Measurements from ENCODE around the gene UQCC2.

UQCC2 gene

DNA sequence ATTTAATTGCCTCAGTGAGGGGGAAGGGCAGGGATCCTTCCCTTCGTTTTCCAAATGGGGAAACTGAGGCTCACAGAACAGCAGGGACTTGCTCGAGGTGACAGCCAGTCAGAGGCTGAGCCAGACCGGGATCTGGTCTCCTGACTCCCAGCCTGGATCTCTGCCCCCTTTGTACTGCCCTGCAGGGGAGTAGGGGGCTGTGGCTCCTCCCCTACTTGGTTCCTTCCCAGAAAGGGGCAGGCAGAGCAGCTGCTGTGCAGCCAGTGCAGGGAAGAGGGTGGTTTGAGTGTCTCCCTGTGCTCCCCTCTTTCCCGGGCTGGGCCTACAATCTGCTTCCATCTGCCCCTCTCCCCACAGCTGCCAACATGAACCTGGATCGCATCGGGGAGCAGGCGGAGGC is 37.6 kb downstream of the UQCC2 start:
- Histone ChIP-seq H4K20me1 (ENCODE audit: insufficient read depth, low read length) (no peaks in the 10 kb centered on the region), H2AFZ (ENCODE audit: low read length) (no peak overlapping the region), H3K4me2 (ENCODE audit: low read length) (no peak overlapping the region), H3K27me3 (ENCODE audit: insufficient read depth, low read length) (no peaks in the 10 kb centered on the region), H3K9me3 (ENCODE audit: low read length) (no peaks in the 10 kb centered on the region), H3F3A (ENCODE audit: insufficient read depth, low read length) (no peaks in the 10 kb centered on the region), H3K9ac (ENCODE audit: low read length) (no peak overlapping the region), H3K27ac (ENCODE audit: low read depth, low read length, poor library complexity, severe bottlenecking) (no peak overlapping the region), H3K36me3 (ENCODE audit: insufficient read depth, low read length) (peaks cover 95% of the 10 kb centered on the region), H3K79me2 (ENCODE audit: insufficient read depth, low read length) (no peaks in the 10 kb centered on the region), H3K4me1 (ENCODE audit: insufficient read depth, low read length, severe bottlenecking) (no peaks in the 10 kb centered on the region), H3K4me3 (ENCODE audit: low read depth, low read length, poor library complexity, severe bottlenecking) (no peak overlapping the region), H3K9me2 (ENCODE audit: low read depth, low read length) (no peaks in the 10 kb centered on the region)
- TF ChIP-seq EZH2 (IDR thresholded peaks at IDR 0.05; ENCODE audit: borderline replicate concordance, low read length): no peak
- TF ChIP-seq CTCF (IDR thresholded peaks at IDR 0.05; ENCODE audit: low read length): no peak

DNA sequence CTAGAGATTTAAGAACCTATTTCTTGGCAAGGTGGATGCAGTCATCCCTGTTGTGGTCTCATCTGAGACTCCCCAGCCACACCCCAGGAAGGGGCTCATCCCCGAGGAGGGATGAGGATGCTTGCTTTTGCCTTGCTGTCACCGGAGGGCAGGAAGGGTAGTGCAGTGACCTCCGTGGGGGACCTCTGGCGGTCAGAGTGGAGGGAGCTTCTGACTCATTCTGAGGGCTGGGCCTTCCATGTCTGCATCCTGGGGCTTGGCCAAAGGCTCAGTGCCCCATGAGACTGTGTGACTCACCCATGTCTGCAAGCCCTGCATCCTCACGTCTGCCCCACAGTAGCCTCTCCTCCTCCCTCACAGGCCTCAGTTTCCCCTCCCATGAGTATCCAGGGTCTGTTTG is 38.7 kb downstream of the UQCC2 start:
- no peak overlapping the region for H3K27ac ChIP-seq (ENCODE audit: low read depth, low read length, poor library complexity, severe bottlenecking)
- H3K79me2 ChIP-seq (ENCODE audit: insufficient read depth, low read length): no peaks in the 10 kb centered on the region
- H3K4me1 ChIP-seq (ENCODE audit: insufficient read depth, low read length, severe bottlenecking): peaks cover 4% of the 10 kb centered on the region
- no peak overlapping the region for H3K4me3 ChIP-seq (ENCODE audit: low read depth, low read length, poor library complexity, severe bottlenecking)
- no peaks in the 10 kb centered on the region for H3K9me2 ChIP-seq (ENCODE audit: low read depth, low read length)
- H3K4me2 ChIP-seq (ENCODE audit: low read length): no peak overlapping the region
- H4K20me1 ChIP-seq (ENCODE audit: insufficient read depth, low read length): no peaks in the 10 kb centered on the region
- H3K9me3 ChIP-seq (ENCODE audit: low read length): no peaks in the 10 kb centered on the region
- no peak overlapping the region for H3K9ac ChIP-seq (ENCODE audit: low read length)
- no peaks in the 10 kb centered on the region for H3K27me3 ChIP-seq (ENCODE audit: insufficient read depth, low read length)
- no peaks in the 10 kb centered on the region for H3F3A ChIP-seq (ENCODE audit: insufficient read depth, low read length)
- peaks cover 96% of the 10 kb centered on the region for H3K36me3 ChIP-seq (ENCODE audit: insufficient read depth, low read length)
- no peak overlapping the region for H2AFZ ChIP-seq (ENCODE audit: low read length)
- TF ChIP-seq CTCF (IDR thresholded peaks at IDR 0.05; ENCODE audit: low read length): no peak; the same call in 1 of the 2 replicates
- no peak for TF ChIP-seq EZH2 (IDR thresholded peaks at IDR 0.05; ENCODE audit: borderline replicate concordance, low read length)

- no peaks in the 10 kb centered on the region for H3K9me3 ChIP-seq (ENCODE audit: low read length)
- H4K20me1 ChIP-seq (ENCODE audit: insufficient read depth, low read length): no peaks in the 10 kb centered on the region
- peaks cover 96% of the 10 kb centered on the region for H3K36me3 ChIP-seq (ENCODE audit: insufficient read depth, low read length)
- H3F3A ChIP-seq (ENCODE audit: insufficient read depth, low read length): no peaks in the 10 kb centered on the region
- H3K27me3 ChIP-seq (ENCODE audit: insufficient read depth, low read length): no peaks in the 10 kb centered on the region
- TF ChIP-seq EZH2 (IDR thresholded peaks at IDR 0.05; ENCODE audit: borderline replicate concordance, low read length) (no peak), CTCF (IDR thresholded peaks at IDR 0.05; ENCODE audit: low read length) (no peak)
- no peak overlapping the region for H3K27ac ChIP-seq (ENCODE audit: low read depth, low read length, poor library complexity, severe bottlenecking)
- H3K79me2 ChIP-seq (ENCODE audit: insufficient read depth, low read length): no peaks in the 10 kb centered on the region
- H3K4me1 ChIP-seq (ENCODE audit: insufficient read depth, low read length, severe bottlenecking): peaks cover 4% of the 10 kb centered on the region
- H3K4me2 ChIP-seq (ENCODE audit: low read length): no peak overlapping the region
- H3K4me3 ChIP-seq (ENCODE audit: low read depth, low read length, poor library complexity, severe bottlenecking): no peak overlapping the region
- H3K9ac ChIP-seq (ENCODE audit: low read length): no peak overlapping the region
- H3K9me2 ChIP-seq (ENCODE audit: low read depth, low read length): no peaks in the 10 kb centered on the region
- H2AFZ ChIP-seq (ENCODE audit: low read length): no peak overlapping the region
These were observed 39.8 kb downstream of the UQCC2 start for GRCh38 chr6:33671744-33672072.
